Measurements from ENCODE around the gene ZNF17.

GRCh38 chr19:57443121-57443696, 32.2 kb downstream of the ZNF17 start:
- TF ChIP-seq, protein P1, sequence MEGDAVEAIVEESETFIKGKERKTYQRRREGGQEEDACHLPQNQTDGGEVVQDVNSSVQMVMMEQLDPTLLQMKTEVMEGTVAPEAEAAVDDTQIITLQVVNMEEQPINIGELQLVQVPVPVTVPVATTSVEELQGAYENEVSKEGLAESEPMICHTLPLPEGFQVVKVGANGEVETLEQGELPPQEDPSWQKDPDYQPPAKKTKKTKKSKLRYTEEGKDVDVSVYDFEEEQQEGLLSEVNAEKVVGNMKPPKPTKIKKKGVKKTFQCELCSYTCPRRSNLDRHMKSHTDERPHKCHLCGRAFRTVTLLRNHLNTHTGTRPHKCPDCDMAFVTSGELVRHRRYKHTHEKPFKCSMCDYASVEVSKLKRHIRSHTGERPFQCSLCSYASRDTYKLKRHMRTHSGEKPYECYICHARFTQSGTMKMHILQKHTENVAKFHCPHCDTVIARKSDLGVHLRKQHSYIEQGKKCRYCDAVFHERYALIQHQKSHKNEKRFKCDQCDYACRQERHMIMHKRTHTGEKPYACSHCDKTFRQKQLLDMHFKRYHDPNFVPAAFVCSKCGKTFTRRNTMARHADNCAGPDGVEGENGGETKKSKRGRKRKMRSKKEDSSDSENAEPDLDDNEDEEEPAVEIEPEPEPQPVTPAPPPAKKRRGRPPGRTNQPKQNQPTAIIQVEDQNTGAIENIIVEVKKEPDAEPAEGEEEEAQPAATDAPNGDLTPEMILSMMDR (IDR thresholded peaks at IDR 0.05): no peak
- TF ChIP-seq POLR2A (IDR thresholded peaks at IDR 0.05) (no peak), POLR2AphosphoS5 (IDR thresholded peaks at IDR 0.05) (no peak)
